ENCODE data around the gene FAF1.
A peak's percentile ranks its signal among the peaks of the same experiment; 100 is the strongest.
"Not testable (repeated sequence)": the region's sequence is repeated elsewhere in the genome, so short reads cannot be mapped to it uniquely, and the experiment has no call there.

FAF1 gene

DNA sequence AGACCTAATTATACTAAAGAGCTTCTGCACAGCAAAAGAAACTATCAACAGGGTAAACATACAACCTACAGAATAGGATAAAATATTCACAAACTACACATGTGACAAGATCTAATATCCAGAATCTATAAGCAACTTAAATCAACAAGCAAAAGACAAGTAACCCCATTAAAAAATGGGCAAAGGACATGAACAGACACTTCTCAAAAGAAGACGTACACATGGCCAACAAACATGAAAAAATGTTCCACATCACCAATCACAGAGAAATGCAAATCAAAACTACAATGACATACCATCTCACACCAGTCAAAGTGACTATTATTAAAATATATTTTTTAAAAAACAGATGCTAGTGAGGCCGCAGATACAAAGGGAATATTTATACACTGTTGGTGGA is 99.8 kb downstream of the FAF1 start:
- no peak for FAIRE-seq

GRCh38 chr1:50859657-50860056 is 100.4 kb downstream of the FAF1 start:
- FAIRE-seq (no peak), DNase-seq (ENCODE audit: insufficient read length, low spot score) (no peak)

More for the DNA sequence above, 99.8 kb downstream of the FAF1 start:
- DNase-seq (ENCODE audit: insufficient read length, low spot score): no peak

GRCh38 chr1:50858761-50859160 is 101.3 kb downstream of the FAF1 start:
- FAIRE-seq (no peak), DNase-seq (ENCODE audit: insufficient read length, low spot score) (no peak)

DNA sequence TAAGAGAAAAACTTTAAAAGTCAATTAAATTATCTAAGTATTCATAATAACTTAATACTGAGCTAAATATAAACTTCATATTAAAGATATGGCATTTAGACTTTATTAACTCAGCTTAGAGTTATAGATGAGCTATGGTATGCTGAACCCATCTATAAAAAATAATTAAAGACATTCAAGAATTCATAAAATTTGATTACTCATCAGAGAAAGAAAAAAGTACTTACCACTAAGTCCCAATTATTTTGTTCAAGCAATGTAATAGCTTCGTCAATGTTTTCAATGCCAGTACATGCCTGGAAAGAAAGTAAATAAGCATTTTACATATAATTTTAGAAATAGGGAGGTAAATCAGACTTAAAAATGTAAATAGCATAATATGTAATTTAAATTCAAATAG is 102.4 kb downstream of the FAF1 start:
- FAIRE-seq (no peak), DNase-seq (ENCODE audit: insufficient read length, low spot score) (no peak)

DNA sequence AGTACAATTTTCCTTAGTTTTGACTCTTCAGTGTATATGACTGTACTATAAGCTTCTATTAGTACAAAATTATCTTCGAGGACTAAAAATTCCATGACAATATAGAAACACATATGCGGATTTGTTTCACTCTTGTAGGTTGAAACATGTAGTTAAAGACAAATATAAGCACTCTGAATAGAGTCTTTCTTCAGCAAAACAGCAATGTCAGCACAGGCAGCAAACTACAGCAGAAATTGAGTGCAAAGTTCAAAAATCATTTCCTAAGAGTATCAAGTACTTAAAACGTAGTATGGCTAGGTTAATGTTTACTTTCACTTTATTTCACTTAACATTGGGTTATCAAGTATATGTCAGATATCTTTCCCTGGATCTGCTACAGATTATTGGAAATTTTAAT is 106.7 kb downstream of the FAF1 start:
- FAIRE-seq: no peak
- DNase-seq (ENCODE audit: insufficient read length, low spot score): no peak

DNA sequence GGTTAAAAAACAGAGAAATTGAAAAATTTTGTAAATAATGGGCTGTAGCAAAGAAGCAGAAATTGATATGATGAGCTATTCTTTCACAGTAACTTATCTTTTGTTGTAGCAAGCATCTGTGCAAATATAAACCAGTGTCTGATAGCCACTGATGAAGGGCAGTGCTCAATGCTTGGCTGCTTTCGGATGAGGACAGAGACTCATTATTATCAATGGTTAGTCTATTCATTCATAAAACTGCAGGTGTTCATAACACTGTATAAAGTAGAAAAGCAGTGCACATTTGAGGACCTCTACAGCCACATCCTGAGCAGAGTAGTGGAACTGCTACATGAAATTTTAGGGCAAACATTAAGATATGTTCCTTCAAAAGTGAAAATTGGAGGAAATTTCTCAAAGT is 107.2 kb downstream of the FAF1 start:
- FAIRE-seq (no peak), DNase-seq (ENCODE audit: insufficient read length, low spot score) (no peak)

DNA sequence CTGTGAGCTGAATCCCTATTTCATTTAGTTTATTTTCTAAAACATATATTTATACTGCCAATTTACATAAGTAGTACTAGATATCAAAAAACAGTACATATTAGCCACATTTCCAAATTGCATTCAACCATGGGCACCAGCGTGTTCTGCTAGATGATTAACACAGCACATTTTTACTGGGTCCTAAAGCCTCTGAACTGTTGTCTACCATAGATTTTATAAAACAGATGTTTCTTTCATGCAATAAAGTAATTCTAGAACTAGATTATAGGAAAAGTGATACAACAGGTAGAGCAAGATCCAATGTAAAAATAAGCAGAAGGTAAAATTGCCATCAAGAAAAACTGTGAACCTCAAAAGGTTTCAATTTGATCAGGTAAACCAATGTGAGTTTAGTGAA is 108.6 kb downstream of the FAF1 start:
- DNase-seq (ENCODE audit: insufficient read length, low spot score) (no peak), FAIRE-seq (no peak)

- no peak for FAIRE-seq
- no peak for DNase-seq (ENCODE audit: insufficient read length, low spot score)
Observed at GRCh38 chr1:50851034-50851433, 109.0 kb downstream of the FAF1 start.

GRCh38 chr1:50847303-50847702 is 112.8 kb downstream of the FAF1 start:
- FAIRE-seq: no peak
- DNase-seq (ENCODE audit: insufficient read length, low spot score): no peak

DNA sequence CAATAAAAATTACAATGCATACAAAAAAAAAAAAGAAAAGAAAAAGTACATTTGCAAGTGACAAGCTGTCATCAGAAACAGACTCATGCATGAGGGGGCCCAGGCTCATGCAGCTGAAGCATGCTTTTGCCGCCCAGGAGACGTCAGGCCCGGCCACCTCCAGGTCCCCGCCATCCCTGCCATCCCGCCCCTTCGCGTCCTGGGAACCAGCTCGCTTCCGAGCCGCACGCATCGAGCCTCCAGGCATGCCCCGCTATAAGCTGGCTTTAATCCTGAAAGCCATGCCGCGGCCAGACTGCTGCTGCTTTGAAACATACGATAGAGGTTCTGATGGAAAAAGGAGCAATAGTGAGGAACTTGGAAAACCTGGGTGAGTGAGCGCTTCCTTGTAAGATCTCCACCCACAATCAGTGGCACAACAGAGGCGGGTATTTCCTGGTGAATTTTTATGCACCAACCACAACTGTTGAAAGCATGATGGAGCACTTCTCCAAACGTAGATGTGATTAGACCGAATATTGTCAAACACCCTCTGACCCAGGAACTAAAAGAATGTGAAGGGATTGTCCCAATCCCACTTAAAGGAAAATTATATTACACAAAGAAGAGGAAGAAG is 113.7 kb downstream of the FAF1 start:
- FAIRE-seq (no peak), DNase-seq (ENCODE audit: insufficient read length, low spot score) (no peak)

GRCh38 chr1:50841791-50842387 is 118.2 kb downstream of the FAF1 start:
- no peak for FAIRE-seq

DNA sequence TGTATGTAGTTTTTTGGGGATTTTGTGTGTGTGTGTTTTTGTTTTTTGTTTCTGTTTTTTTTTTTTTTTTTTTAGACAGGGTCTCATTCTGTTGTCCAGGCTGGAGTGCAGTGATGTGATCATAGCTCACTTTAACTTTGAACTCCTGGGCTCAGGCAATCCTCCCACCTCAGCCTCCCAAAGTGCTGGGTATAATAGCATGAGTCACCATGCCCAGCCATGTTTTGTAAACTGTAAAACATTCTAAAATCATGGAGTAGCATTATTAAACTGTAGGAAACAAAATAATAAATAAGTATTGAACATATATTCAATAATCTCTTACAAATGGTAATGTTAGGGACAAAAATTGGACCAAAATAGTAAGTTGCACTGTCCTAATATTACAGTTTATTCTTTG is 124.0 kb downstream of the FAF1 start:
- no peak for DNase-seq (ENCODE audit: insufficient read length, low spot score)

More at GRCh38 chr1:50841791-50842387, 118.2 kb downstream of the FAF1 start:
- no peak for DNase-seq (ENCODE audit: insufficient read length, low spot score)

DNA sequence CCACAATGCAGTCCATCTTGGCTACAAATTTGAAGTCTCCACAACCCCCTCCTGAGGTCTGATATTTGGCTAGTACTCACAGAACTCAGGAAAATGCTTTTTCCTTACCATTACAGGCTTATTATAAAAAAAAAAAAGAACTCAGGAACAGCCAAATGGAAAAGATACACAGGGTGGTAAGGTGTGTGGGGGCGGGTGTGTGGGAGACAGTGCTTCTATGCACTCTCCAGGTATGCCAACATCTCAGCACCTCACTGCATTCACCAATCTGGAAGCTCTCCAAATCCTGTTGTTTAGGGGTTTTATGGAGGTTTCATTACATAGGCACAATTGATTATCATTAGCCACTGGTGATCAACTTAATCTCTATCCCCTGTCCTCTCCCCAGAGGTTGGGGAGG is 126.9 kb downstream of the FAF1 start:
- DNase-seq (ENCODE audit: insufficient read length, low spot score) (no peak), FAIRE-seq (no peak)

More for the DNA sequence above, 124.0 kb downstream of the FAF1 start:
- FAIRE-seq: no peak

DNA sequence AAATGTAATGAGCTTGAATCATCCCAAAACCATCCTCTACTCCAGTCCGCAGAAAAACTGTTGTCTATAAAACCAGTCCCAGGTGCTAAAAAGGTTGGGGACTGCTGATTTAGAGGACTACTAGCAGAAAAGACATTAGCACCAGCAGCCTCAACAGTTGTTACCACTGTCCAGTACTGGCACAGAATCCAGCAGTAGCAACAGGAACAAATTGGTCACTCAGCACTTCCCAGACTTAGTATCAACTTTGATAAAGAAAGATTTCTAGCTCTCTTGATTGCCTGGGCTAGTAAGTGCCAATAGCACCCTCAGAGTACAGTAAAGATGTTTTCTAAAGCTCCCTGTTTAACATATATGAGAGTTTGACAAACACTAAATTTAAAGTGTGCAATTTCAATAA is 127.9 kb downstream of the FAF1 start:
- FAIRE-seq: no peak

DNA sequence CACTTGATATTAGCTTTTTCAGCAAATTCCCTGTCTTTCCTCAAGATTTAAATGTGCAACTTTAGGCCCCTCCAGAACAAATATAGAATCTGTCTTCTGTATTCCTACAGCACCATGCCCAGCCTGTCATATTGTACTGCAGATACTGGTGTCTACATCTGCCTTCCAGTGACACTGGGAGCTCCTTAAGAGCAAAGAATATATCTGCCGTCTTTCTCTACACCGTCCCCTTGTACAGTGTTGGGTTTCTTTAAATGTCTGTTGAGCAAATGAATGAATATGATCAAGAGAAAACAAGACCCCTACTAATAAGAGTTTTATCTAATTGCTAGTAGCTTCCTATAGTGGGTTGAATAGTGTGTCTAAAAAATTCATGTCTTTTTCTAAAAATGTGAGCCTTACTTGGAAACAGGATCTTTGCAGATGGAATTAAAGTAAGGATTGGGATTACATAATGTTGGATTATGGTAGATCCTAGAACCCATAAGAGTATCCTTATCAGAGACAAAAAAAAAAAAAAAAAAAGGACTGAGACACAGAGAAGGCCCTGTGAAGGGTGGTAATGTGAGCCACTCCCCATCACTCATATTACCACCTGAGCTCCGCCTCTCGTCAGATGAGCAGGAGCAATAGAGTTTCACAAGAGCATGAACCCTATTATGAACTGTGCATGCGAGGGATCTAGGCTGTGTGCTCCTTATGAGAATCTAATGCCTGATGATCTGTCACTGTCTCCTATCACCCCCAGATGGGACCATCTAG is 128.6 kb downstream of the FAF1 start:
- no peak for FAIRE-seq
- no peak for DNase-seq (ENCODE audit: insufficient read length, low spot score)

More for the DNA sequence above, 127.9 kb downstream of the FAF1 start:
- DNase-seq (ENCODE audit: insufficient read length, low spot score): no peak

GRCh38 chr1:50830621-50831020 is 129.4 kb downstream of the FAF1 start:
- no peak for DNase-seq (ENCODE audit: insufficient read length, low spot score)
- no peak for FAIRE-seq

DNA sequence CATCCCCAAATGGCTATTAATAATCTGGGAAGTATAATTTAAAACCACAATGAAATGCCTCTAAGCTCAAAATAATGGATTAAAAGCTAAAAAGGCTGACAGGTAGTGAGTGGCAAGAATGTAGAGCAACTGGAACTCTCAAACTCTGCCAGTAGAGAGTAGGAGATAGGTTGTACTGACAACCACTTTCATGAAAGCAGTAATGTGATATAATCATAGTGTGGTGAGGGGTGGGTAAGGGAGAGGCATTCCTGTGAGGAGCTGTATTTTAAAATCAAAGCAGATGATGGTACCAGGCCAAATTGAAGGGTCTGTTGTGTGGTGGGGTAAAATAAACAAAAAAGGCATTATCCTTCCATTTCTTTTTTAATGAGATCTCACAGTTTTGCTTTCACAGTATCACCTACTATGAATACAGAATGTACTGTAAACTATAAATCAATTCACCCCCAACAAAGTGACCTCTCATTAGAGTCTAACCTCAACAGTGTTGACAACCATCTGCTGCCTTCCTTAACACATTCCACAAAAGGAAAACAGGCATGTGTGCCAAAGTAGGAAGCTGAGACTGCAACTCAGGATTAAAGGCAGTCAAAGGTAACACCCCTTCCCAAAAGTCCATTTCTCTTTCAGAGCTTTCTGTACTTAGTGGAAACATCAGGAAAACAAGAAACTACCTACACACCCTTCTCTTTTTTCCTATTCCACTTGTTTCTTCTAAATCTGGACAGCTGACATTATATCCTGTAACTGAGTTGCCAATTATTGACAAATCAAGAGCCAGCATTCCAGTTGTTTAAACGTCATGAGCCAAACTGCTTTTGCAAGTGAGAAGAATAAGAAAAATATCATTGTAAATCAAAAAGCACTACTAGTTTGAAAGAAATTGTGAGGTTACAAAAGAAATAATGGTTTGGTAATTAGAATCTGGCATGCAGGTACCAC is 130.8 kb downstream of the FAF1 start:
- DNase-seq (ENCODE audit: insufficient read length, low spot score): peak; percentile 6

GRCh38 chr1:50827546-50827945 is 132.5 kb downstream of the FAF1 start:
- no peak for FAIRE-seq
- no peak for DNase-seq (ENCODE audit: insufficient read length, low spot score)

More for the DNA sequence above, 130.8 kb downstream of the FAF1 start:
- no peak for FAIRE-seq

DNA sequence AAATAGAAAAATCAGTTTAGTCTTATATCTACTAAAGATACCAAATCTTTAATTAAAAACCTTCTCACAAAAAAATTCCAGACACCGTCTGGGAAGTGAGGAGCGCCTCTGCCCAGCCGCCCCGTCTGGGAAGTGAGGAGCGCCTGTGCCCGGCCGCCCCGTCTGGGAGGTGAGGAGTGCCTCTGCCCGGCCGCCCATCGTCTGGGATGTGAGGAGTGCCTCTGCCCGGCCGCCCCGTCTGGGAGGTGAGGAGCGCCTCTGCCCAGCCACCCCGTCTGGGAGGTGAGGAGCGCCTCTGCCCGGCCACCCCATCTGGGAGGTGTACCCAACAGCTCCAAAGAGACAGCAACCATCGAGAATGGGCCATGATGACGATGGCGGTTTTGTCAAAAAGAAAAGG is 133.3 kb downstream of the FAF1 start:
- not testable (repeated sequence) for DNase-seq (ENCODE audit: insufficient read length, low spot score); FAIRE-seq

DNA sequence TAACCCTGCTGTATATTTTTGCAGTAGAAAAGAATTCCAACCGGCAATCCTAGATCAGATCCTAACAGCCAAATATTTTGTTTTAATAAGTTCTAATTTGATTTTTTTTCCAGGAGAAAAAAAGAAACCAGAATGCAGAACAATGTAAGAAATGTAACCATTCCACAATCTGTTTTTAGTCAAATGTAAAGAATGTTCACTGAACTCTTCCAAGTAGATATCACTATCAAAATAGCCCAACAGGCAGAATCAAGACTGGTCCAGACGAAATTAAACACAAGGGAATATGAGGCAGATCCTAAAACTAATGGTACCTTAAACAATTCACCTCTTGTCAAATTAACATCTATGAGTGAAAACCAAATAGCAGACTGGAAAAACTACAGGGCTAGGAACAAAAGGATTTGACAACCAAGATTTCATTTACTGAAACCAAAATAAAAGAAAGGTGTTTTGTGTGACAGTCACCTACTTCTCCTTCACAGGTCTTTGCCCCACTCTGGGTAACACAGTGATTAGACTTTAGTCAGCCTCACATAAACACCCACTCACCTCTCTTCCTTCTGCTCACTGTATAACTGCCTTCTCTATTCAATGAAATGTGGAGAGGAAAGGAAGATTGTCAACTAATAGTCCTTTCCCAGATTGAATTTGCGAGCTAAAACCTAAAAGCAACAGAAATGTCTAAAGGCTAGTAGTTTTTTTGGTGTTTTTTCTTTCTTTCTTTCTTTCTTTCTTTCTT is 137.9 kb downstream of the FAF1 start:
- DNase-seq (ENCODE audit: insufficient read length, low spot score): no peak
- no peak for FAIRE-seq

Data from HTR-8/SVneo (cell line).